ENCODE data around the gene FAM117B. TPM values are rescaled to one million over a fixed set of nuclear protein-coding genes. Genes with fewer than 3 reads are reported as not detected.
"Not testable (repeated sequence)": the region's sequence is repeated elsewhere in the genome, so short reads cannot be mapped to it uniquely, and the experiment has no call there.

The FAM117B gene
- polyA plus RNA-seq, 3 donors, result 0.80 to 3.0 (median 2.2) TPM

GRCh38 chr2:202773301-202773973, 138.7 kb downstream of the FAM117B start:
- H3K27ac ChIP-seq (ENCODE audit: low read depth, low read length), result no peak overlapping the region
- 89 to 93% (median 92%) methylated on average over 6 of the region's 6 CpGs for WGBS, 3 donors

DNA sequence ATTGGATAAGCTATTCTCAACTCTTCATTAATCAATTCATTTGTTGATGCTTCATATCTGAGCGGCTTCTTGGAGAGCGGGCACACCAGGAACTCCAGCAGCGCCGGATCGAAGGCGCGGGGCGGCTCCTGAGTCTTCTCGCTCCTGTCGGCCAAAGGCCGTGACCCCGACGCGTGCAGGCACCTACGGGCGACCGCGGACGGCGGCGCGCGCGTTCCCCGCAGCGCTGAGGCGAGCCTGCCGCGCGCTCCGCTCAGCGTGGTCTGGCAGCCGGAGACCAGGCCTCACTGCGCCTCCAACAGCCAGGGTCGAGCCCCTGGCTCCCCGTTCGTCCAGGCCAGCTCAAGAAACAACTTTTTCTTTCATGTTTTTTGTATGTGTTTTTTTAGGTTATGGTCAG, 139.3 kb downstream of the FAM117B start:
- H3K27ac ChIP-seq (ENCODE audit: low read depth, low read length), result no peak overlapping the region
- 85 to 94% (median 93%) methylated on average over 37 of the region's 37 CpGs for WGBS, 3 donors

- no peak overlapping the region for H3K27ac ChIP-seq (ENCODE audit: low read depth, low read length)
- WGBS, 3 donors, result 53 to 82% (median 72%) methylated on average over 2 of the region's 2 CpGs
These were observed 143.4 kb downstream of the FAM117B start for GRCh38 chr2:202778217-202778616.

DNA sequence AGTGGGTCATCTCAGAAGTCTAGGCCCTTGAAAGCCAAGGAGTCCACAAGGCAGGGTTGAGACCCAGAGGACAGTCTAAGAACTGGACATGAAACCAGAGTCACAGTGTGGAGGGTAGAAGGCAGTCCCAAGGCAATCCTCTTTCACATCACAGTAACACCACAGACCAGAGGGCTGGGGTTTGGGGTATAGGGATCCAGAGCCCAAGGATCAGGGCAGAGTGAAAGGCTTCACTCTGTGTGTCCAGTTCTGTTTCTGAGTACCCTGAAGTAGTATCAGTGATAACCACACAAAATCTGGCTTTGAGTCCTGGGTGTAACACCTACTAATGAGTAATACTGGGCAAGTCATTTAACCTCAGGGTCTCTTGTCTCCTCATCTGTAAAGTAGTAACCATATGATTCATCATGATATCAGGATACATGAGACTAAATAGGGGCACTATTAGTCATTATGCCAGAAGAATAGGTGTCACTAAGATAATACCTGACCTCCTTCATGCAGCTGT, 145.8 kb downstream of the FAM117B start:
- H3K27ac ChIP-seq (ENCODE audit: low read depth, low read length), result no peak overlapping the region

DNA sequence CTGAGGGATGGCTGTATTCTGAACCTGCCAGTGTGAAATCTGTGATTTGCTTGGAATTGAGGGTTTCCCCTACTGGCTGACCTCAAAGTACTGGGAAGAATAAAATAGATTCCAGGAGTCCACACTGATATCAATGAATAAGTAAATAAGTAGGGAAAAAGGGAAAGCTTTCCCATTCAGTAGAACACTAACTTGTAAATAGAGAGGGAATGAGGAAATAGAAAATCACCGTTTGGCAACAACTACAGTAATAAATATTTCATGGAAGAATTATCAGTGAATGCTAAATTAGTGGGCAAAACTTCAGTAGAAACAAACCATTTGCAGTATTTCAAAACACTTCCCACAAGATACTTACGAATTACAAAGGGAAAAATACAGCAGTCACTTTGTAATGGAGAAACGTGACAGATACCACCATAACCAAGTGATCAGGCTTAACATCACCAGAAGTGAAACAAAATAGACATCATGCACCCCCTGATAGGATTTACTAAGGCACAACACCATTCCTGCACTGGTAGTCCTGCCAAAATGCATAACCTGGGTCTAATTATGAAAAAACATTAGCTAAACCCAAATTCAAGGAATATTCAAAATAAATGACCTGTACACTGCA, 148.3 kb downstream of the FAM117B start:
- WGBS, 3 donors, result 46 to 57% (median 50%) methylated on average over 3 of the region's 3 CpGs
- no peak overlapping the region for H3K27ac ChIP-seq (ENCODE audit: low read depth, low read length)

DNA sequence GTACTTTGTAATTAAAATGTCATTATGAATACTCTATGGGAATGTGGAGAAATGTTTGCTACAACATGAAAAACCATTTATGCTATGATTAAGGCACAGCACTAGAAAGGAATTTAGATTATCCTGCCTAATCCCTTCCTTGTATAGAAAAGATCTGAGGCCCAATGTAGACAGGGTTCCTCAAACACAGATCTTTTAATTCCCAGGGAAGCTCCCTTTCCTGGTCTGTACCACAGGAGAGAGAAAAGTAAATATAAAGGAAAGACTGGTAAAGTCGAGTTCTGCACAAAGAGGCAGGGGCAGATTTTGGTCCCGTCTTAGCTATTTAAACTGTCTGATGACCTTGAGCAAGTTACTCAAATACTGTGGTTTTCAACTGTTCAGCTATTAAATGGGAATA, 152.1 kb downstream of the FAM117B start:
- 29 to 87% (median 81%) methylated on average over 2 of the region's 2 CpGs for WGBS, 3 donors
- H3K27ac ChIP-seq (ENCODE audit: low read depth, low read length), result no peak overlapping the region

GRCh38 chr2:202790676-202791075, 155.9 kb downstream of the FAM117B start:
- H3K27ac ChIP-seq (ENCODE audit: low read depth, low read length), result no peak overlapping the region
- 89 to 96% (median 93%) methylated on average over 2 of the region's 2 CpGs for WGBS, 3 donors

DNA sequence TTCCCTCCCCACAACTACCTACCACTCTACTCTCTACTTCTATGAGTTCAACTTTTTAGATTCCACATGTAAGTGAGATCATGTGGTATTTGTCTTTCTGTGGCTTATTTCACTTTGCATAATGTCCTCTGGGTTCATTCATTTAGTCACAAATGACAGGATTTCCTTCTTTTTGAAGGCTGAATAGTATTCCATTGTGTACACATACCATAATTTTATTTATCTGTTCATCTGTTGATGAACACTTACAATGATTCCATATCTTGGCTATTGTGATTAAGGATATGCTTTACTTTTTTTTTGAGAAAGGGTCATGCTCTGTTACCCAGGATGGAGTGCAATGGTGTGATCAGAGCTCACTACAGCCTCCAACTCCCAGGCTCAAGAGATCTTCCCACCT, 163.2 kb downstream of the FAM117B start:
- no peak overlapping the region for H3K27ac ChIP-seq (ENCODE audit: low read depth, low read length)

- 47 to 75% (median 69%) methylated on average over 9 of the region's 9 CpGs for WGBS, 3 donors
- H3K27ac ChIP-seq (ENCODE audit: low read depth, low read length), result not testable (repeated sequence)
These were observed 171.1 kb downstream of the FAM117B start for GRCh38 chr2:202805911-202806310.

GRCh38 chr2:202807431-202808138, 172.8 kb downstream of the FAM117B start:
- not testable (repeated sequence) for H3K27ac ChIP-seq (ENCODE audit: low read depth, low read length)
- whole genome bisulfite sequencing, 3 donors, result 91 to 100% (median 94%) methylated on average over 1 of the region's 1 CpG

DNA sequence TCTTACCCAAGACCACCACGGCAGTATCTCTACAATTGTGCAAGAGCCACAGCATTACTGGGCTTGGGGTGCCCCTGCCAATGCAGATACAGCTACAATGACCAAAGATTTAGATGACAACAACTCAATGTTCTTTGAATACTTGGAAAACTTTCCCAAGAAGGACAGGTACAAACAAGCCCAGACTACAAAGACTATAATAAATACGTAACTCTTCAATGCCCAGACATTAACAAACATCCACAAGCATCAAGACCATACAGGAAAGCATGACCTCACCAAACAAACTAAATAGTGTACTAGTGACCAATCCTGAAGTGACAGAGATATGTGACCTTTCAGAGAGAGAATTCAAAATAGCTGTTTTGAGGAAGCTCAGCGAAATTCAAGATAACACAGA, 174.0 kb downstream of the FAM117B start:
- no peak overlapping the region for H3K27ac ChIP-seq (ENCODE audit: low read depth, low read length)
- WGBS, 3 donors, result 83 to 94% (median 90%) methylated on average over 3 of the region's 3 CpGs

DNA sequence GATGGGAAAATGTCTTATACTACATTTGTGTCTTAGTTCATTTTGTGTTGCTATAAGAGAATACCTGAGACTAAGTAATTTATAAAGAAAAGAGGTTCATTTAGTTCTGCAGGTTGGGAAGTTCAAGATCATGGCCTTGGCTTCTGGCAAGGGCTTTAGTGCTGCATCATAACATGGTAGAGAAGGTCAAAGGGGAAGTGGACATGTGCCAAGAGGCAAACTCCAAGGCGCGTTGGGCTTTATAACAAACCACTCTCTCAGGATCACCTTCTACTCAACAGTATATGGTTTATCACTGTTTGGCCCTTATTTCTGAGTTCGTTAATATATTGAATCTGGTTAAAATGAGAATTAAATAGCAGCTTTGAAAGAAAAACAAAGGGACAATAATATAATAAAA, 178.6 kb downstream of the FAM117B start:
- no peak overlapping the region for H3K27ac ChIP-seq (ENCODE audit: low read depth, low read length)
- 92 to 98% (median 95%) methylated on average over 3 of the region's 3 CpGs for WGBS, 3 donors

DNA sequence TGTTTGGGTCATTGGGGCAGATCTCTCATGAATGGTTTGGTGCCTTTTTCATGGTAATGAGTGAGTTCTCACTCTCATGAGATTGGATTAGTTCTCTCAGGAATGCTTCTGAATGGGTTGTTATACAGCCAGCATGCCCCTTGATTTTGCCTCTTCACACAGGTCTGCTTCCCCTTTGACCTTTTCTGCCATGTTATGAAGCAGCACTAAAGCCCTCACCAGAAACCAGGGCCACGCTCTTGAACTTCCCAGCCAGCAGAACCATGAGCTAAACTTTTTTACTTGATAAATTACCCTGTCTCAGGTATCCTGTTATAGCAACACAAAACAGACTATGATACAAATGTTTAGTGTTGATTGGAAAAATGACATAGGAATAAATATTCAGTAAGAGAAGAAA, 179.5 kb downstream of the FAM117B start:
- H3K27ac ChIP-seq (ENCODE audit: low read depth, low read length), result no peak overlapping the region
- WGBS, 3 donors, result 90 to 97% (median 97%) methylated on average over 1 of the region's 1 CpG

DNA sequence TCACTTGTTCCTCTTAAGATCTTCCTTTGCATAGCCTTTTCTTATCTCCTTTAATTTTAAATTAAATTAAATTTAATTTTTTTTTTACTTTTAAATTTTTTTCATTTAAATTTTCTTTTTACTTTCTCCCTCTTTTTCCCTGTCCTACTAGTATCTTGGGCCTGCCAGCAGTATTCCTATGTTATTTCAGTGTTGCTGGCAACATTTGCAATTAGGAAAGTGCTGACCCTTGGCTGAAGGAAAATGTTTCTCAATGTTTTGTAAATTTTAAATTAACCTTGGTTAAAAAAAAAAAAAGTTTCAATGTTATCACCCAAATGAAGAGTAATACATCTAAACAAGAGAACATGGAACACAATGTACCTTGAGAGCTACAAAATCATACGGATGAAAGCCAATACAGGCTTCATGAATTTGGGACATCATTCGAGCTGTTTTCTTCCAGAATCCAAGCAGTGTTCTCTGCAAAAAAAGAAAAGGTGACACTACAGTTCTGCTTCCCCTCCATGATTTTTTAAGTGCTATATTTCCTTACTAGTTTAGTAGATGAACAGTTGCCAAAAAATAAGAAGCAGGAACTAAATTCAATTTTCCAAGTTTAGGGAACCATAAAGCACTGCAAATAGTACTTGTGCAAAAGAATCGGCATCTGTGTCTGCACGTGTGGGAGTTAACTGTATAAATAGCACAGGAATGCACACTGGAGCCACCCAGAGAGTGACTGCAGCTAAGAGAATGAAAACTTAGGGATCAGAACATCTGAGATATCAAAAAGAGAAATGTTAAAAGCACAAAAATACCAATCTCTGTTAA, 181.0 kb downstream of the FAM117B start:
- no peak overlapping the region for H3K27ac ChIP-seq (ENCODE audit: low read depth, low read length)
- WGBS, 3 donors, result 37 to 58% (median 47%) methylated on average over 4 of the region's 4 CpGs

- no peak overlapping the region for H3K27ac ChIP-seq (ENCODE audit: low read depth, low read length)
- 82 to 98% (median 87%) methylated on average over 1 of the region's 1 CpG for WGBS, 3 donors
These were observed 183.0 kb downstream of the FAM117B start for GRCh38 chr2:202817771-202818170.

GRCh38 chr2:202818321-202818720, 183.6 kb downstream of the FAM117B start:
- no peak overlapping the region for H3K27ac ChIP-seq (ENCODE audit: low read depth, low read length)
- 68 to 85% (median 79%) methylated on average over 3 of the region's 3 CpGs for WGBS, 3 donors

Data from adipose tissue (tissue), 3 donors.